HG02759 (cell line): ENCODE data around the gene ETS1.

Experiments
- ATAC-seq: cut with Tn5 transposase; IDR thresholded peaks from one replicate; pipeline ENCODE4 v1.9.1; 2021; ENCODE audit warnings: mild to moderate bottlenecking, moderate library complexity; ENCODE audit not compliant: unreplicated experiment

The ETS1 gene

DNA sequence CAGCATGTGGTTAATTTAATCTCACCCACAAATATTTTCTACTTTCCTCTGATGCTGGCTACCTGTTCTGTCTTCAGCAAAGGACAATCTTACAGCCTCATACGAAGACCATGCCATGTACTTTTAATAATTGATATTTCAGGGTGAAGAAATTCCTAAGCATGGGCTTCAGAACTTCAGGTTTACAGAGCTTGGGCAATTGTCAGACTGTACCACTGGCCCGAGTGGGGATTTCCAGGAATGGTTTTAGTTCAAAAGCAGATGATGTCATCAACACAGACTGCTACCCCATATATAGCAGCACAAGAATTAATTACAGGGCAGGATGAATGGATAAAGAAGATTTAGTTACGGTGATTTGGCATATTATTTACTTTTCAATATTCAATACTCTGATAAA is 171.8 kb downstream of the ETS1 start:
- ATAC-seq, result peak; percentile 46

GRCh38 chr11:128412847-128413791 is 174.2 kb downstream of the ETS1 start:
- peak; percentile 81 for ATAC-seq

GRCh38 chr11:128411812-128412211 is 175.5 kb downstream of the ETS1 start:
- ATAC-seq, result no peak

- no peak for ATAC-seq
Measured at GRCh38 chr11:128411150-128411549, 176.2 kb downstream of the ETS1 start.

GRCh38 chr11:128409476-128409875 is 177.9 kb downstream of the ETS1 start:
- no peak for ATAC-seq
